ENCODE results near the gene NT5M. TPM values are rescaled to one million over a fixed set of nuclear protein-coding genes. Genes with fewer than 3 reads are reported as not detected.
"Not testable (repeated sequence)": the region's sequence is repeated elsewhere in the genome, so short reads cannot be mapped to it uniquely, and the experiment has no call there.

The NT5M gene
- total RNA-seq, 1 donor = 5.5 TPM

GRCh38 chr17:17381446-17382064 lies 78.4 kb downstream of the NT5M start:
- Histone ChIP-seq H3K27me3 (ENCODE audit: insufficient read depth, low read length) (no peaks in the 10 kb centered on the region), H3K9me3 (ENCODE audit: low read depth, low read length) (no peaks in the 10 kb centered on the region), H3K4me1 (ENCODE audit: insufficient read depth, low read length) (no peaks in the 10 kb centered on the region), H3K4me3 (ENCODE audit: low read length) (no peak overlapping the region)

DNA sequence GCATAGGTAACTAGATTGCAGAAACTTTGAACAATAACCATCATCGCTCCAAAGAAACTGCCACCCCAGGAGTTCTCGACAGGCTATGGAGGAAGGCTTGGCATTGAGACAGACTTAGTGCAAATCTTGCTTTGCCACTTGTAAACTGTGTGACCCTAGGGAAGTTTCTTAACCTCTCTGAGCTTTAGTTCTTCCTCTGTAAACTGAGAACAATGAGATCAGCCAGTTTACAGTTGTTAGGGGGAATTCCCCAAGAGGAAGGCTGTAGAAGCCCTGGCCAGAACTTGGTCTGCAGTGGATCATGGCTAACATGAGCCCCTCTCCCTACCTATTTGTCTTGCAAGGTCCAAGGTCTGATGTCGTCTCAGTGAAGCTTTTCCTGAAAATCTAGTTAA lies 78.9 kb downstream of the NT5M start:
- no peaks in the 10 kb centered on the region for H3K4me1 ChIP-seq (ENCODE audit: insufficient read depth, low read length)
- H3K9me3 ChIP-seq (ENCODE audit: low read depth, low read length) = no peaks in the 10 kb centered on the region
- no peak overlapping the region for H3K4me3 ChIP-seq (ENCODE audit: low read length)
- no peaks in the 10 kb centered on the region for H3K27me3 ChIP-seq (ENCODE audit: insufficient read depth, low read length)

GRCh38 chr17:17382971-17383370 lies 79.8 kb downstream of the NT5M start:
- Histone ChIP-seq H3K9me3 (ENCODE audit: low read depth, low read length) (no peaks in the 10 kb centered on the region), H3K27me3 (ENCODE audit: insufficient read depth, low read length) (no peaks in the 10 kb centered on the region), H3K4me1 (ENCODE audit: insufficient read depth, low read length) (no peaks in the 10 kb centered on the region), H3K4me3 (ENCODE audit: low read length) (no peak overlapping the region)

DNA sequence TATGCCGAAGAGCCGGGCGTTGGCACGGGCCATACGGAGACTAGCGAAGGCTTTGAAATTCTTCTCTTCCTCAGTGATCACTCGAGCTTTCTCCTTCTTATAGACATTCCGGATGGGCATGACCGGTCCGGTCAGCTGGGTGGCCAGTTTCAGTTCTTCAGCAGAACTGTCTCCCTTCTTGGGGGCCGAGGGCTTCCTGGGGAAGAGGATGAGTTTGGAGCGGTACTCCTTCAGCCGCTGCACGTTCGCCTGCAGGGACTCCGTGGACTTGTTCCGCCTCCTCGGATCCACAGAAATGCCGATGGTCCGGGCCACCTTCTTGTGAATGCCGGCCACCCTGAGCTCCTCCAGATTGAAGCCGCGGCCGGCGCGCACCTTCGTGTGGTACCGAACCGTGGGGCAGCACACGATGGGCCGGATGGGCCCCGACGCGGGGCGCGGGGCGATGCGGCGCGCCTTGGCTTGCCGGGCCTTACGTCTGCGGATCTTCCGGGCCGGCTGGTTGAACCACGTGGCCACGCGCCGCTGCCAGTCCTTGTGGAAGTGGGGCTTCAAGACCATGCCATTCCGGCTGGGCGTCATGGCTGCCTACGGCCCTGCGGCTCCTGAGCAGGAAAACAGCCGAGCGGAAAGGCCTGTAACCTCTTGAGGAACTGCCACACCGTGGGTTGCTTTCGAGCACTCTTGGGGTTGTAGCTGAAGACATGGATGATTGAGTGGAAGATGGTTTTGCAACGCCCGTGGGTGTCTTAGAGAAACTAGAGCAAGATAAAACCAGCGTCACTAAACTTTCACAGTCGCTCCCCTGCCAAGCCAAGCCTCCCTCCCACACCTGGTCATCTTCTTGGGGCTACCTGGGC lies 80.5 kb downstream of the NT5M start:
- not testable (repeated sequence) for H3K9me3 ChIP-seq (ENCODE audit: low read depth, low read length); H3K27me3 ChIP-seq (ENCODE audit: insufficient read depth, low read length); H3K4me1 ChIP-seq (ENCODE audit: insufficient read depth, low read length)

GRCh38 chr17:17384291-17384615 lies 81.1 kb downstream of the NT5M start:
- H3K4me3 ChIP-seq (ENCODE audit: low read length) = no peak overlapping the region
- H3K27me3 ChIP-seq (ENCODE audit: insufficient read depth, low read length) = no peaks in the 10 kb centered on the region
- H3K9me3 ChIP-seq (ENCODE audit: low read depth, low read length) = no peaks in the 10 kb centered on the region
- no peaks in the 10 kb centered on the region for H3K4me1 ChIP-seq (ENCODE audit: insufficient read depth, low read length)

More for the DNA sequence above, 80.5 kb downstream of the NT5M start:
- not testable (repeated sequence) for H3K4me3 ChIP-seq (ENCODE audit: low read length)

- H3K27me3 ChIP-seq (ENCODE audit: insufficient read depth, low read length) = no peaks in the 10 kb centered on the region
- H3K4me3 ChIP-seq (ENCODE audit: low read length) = no peak overlapping the region
- no peaks in the 10 kb centered on the region for H3K9me3 ChIP-seq (ENCODE audit: low read depth, low read length)
- no peaks in the 10 kb centered on the region for H3K4me1 ChIP-seq (ENCODE audit: insufficient read depth, low read length)
These were observed 81.8 kb downstream of the NT5M start for GRCh38 chr17:17384961-17385360.

DNA sequence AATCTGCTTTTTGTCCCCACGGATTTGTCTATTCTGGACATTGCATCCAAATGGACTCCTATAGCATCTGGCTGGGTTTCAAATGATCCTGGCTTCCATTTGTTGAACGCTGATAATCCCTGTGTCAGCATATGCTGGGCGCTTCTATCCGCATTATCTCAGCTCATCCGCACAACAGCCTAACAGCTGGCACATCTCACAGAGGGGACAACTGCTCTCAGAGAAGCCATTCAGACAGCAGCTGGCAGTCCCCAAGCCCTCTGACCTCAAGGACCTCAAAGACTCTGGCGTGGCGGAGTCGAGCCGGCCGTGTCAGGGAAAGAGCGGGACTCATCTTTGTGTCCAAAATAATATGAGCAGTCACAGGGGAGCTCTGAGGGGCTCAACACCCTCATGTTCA lies 82.3 kb downstream of the NT5M start:
- H3K4me1 ChIP-seq (ENCODE audit: insufficient read depth, low read length) = no peaks in the 10 kb centered on the region
- H3K9me3 ChIP-seq (ENCODE audit: low read depth, low read length) = no peaks in the 10 kb centered on the region
- no peak overlapping the region for H3K4me3 ChIP-seq (ENCODE audit: low read length)
- no peaks in the 10 kb centered on the region for H3K27me3 ChIP-seq (ENCODE audit: insufficient read depth, low read length)

DNA sequence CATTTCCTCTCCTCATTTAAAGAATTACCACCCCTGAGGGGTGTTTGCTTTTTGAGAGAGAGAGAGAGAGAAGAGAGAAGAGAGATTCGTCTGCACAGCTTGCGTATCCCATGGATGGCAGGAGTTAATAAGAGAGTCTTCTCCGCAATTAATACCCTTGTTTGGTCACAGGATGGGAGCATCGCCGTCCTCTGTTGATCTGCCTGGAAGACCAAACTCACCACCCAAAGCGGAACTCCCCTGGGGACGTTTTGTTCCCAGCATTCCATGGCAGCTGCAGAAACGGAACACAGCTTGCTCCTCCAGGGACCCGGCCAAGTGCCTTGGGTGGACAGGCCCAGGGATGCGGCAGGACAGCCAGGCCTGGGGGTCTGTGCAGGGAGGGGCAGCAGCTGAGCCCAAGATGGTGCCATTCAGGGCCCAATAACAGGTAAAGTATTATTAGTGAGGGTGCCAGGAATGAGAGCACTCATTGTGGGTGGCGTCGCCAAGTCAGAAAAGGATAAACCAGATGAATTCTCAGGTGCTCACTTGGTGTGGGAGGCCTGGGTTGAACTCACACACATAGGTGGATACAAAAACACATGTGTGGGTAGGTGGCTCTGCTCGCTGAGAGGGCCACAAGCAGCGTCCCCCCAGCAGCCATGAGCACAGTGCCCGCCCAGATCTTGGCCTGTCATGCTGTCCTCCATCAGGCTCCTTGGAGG lies 83.1 kb downstream of the NT5M start:
- H3K4me1 ChIP-seq (ENCODE audit: insufficient read depth, low read length) = no peaks in the 10 kb centered on the region
- no peak overlapping the region for H3K4me3 ChIP-seq (ENCODE audit: low read length)
- no peaks in the 10 kb centered on the region for H3K9me3 ChIP-seq (ENCODE audit: low read depth, low read length)
- no peaks in the 10 kb centered on the region for H3K27me3 ChIP-seq (ENCODE audit: insufficient read depth, low read length)

- no peaks in the 10 kb centered on the region for H3K27me3 ChIP-seq (ENCODE audit: insufficient read depth, low read length)
- H3K4me3 ChIP-seq (ENCODE audit: low read length) = no peak overlapping the region
- peaks cover 6% of the 10 kb centered on the region for H3K4me1 ChIP-seq (ENCODE audit: insufficient read depth, low read length)
- H3K9me3 ChIP-seq (ENCODE audit: low read depth, low read length) = no peaks in the 10 kb centered on the region
These were observed 83.9 kb downstream of the NT5M start for GRCh38 chr17:17387017-17387497.

DNA sequence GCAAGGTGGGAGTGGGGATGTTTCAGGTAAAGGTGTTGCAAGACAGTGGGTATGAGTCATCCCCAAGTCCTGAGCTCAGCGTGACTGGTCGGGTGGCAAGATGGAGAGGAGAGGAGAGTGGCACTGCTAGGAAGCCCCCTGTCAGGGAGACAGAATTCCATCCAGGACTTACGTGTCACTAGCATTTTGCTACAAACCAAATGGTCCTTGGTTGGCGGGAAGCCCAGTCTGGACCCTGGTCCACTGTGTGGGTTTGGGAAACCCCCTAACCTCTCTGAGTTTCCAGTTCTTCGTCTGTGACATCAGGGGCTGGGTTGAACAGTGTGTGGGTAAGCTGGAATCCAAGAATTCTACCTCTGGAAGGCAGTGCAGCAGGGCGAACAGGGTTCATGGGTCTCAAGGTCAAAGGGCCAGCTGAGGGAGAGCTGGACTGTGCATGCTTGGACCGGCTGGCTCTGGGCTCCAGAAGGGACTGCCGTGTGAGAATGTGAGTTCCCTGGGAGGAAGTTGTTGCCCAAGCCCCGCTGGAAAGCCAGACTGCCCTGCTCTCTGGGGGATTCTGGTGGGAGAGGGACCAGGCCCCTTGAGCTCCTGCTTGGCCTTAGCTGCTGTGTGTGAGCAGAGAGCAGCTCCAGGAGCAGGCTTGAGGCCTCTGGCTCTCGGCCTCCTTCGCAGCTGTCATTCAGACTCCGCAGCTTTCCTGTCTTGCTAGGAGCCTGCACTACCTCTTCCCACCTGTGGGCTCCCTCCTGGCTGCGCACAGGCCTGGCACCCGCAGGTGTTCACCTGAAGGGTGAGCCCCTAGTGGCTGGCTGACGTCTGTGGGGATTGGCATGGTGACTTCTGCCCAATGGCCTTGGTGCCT lies 84.6 kb downstream of the NT5M start:
- H3K4me3 ChIP-seq (ENCODE audit: low read length) = no peak overlapping the region
- H3K4me1 ChIP-seq (ENCODE audit: insufficient read depth, low read length) = peaks cover 12% of the 10 kb centered on the region
- H3K9me3 ChIP-seq (ENCODE audit: low read depth, low read length) = no peaks in the 10 kb centered on the region
- no peaks in the 10 kb centered on the region for H3K27me3 ChIP-seq (ENCODE audit: insufficient read depth, low read length)

DNA sequence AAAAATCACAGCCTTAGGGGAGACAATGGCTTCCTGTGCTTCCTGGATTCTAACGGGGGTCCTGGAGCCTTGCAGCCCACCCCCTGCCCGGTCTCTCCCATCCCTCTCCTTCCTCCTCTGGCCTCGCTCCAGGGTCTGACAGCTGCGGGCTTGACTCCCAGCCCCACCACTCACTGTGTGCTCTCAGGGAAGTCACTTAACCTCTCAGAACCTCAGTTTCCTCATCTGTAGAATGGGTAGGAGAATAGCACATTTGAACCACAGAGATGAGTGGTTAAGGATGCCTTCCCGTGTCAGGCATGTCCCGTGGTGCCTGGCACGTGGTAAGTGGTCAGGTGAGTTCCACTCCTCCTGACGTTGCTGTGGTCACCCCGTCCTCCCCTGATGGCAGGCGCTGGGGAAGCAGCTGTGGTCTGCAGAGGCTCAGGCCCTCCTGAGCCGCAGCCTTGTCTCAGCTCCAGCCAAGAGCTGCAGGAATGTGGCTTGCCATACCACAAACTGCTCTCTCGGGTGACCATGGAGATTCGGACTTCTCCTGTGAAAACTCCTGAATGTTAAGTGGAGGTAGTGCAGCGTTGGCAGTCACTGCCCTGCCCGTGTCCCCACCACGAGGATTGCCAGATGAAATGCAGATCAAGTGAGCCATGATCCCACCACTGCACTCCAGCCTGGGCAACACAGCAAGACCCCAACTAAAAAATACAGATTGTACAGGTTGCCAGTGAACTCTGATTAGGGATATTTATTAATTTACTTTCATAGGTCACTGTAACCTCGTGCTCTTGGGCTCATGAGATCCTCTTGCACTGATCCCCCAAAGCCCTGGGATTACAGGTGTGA lies 85.7 kb downstream of the NT5M start:
- H3K4me3 ChIP-seq (ENCODE audit: low read length) = no peak overlapping the region
- no peaks in the 10 kb centered on the region for H3K9me3 ChIP-seq (ENCODE audit: low read depth, low read length)
- H3K4me1 ChIP-seq (ENCODE audit: insufficient read depth, low read length) = peaks cover 14% of the 10 kb centered on the region
- H3K27me3 ChIP-seq (ENCODE audit: insufficient read depth, low read length) = no peaks in the 10 kb centered on the region

- no peaks in the 10 kb centered on the region for H3K27me3 ChIP-seq (ENCODE audit: insufficient read depth, low read length)
- H3K9me3 ChIP-seq (ENCODE audit: low read depth, low read length) = no peaks in the 10 kb centered on the region
- peaks cover 14% of the 10 kb centered on the region for H3K4me1 ChIP-seq (ENCODE audit: insufficient read depth, low read length)
- H3K4me3 ChIP-seq (ENCODE audit: low read length) = peak overlapping the region; percentile 20
These were observed 88.6 kb downstream of the NT5M start for GRCh38 chr17:17391668-17392370.

- Histone ChIP-seq H3K27me3 (ENCODE audit: insufficient read depth, low read length) (no peaks in the 10 kb centered on the region), H3K4me1 (ENCODE audit: insufficient read depth, low read length) (peaks cover 18% of the 10 kb centered on the region), H3K9me3 (ENCODE audit: low read depth, low read length) (no peaks in the 10 kb centered on the region), H3K4me3 (ENCODE audit: low read length) (no peak overlapping the region)
These were observed 90.8 kb downstream of the NT5M start for GRCh38 chr17:17393976-17394375.

Data from mononuclear cell (primary cell).